Measurements from ENCODE around the gene WDFY3. TPM values are rescaled to one million over a fixed set of nuclear protein-coding genes. Genes with fewer than 3 reads are reported as not detected.

Gene WDFY3
- total RNA-seq, 1 donor from 2014 or later = 267 TPM

DNA sequence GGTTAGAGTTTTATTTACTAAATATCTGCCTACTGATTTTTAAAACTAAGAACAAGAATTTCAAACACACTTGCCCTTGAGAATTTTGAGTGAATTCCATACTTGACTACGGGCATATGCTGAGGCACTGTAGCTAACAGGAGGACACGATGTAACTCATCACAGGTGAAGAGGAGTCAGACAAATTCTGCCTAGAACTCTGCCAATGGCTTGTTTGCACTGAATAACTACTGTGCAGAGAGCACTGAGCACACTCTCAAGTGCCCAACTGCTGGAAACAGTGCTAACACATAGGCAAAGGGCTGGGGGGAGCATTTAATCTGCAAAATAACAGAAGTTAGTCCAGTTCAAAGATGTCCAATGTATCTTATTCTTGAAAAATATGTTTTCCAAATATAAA lies 104.4 kb downstream of the WDFY3 start:
- Mint-ChIP-seq H3K9me3 (ENCODE audit: unreplicated experiment) (peaks cover 3% of the 10 kb centered on the region), H3K36me3 (ENCODE audit: unreplicated experiment) (no peaks in the 10 kb centered on the region), H3K4me1 (ENCODE audit: low read depth, unreplicated experiment) (peaks cover 5% of the 10 kb centered on the region), H3K4me3 (ENCODE audit: unreplicated experiment) (no peak overlapping the region), H3K27ac (ENCODE audit: unreplicated experiment) (no peak overlapping the region), H3K27me3 (ENCODE audit: unreplicated experiment) (no peaks in the 10 kb centered on the region)
- TF ChIP-seq, protein P1, sequence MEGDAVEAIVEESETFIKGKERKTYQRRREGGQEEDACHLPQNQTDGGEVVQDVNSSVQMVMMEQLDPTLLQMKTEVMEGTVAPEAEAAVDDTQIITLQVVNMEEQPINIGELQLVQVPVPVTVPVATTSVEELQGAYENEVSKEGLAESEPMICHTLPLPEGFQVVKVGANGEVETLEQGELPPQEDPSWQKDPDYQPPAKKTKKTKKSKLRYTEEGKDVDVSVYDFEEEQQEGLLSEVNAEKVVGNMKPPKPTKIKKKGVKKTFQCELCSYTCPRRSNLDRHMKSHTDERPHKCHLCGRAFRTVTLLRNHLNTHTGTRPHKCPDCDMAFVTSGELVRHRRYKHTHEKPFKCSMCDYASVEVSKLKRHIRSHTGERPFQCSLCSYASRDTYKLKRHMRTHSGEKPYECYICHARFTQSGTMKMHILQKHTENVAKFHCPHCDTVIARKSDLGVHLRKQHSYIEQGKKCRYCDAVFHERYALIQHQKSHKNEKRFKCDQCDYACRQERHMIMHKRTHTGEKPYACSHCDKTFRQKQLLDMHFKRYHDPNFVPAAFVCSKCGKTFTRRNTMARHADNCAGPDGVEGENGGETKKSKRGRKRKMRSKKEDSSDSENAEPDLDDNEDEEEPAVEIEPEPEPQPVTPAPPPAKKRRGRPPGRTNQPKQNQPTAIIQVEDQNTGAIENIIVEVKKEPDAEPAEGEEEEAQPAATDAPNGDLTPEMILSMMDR (IDR thresholded peaks at IDR 0.05; ENCODE audit: partially characterized antibody, unreplicated experiment) = no peak
- DNase-seq = no peak

DNA sequence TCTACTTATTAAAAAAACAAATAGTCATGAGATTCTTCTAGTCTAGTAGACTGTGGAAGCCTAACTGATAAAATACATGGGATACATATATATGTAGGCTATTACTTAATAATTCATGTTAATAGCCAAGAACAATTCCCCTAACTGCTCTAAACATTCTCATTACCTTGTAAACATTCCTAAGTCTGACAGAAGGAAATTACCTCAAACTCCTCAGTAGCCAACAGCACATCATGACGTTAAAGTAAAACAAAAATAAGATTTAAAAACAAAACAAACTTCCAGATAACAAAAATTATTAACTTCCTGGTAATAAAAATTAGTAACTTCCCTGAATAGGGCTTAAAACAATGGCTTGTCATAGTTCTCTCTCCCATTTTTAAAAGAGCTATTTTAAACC lies 109.2 kb downstream of the WDFY3 start:
- no peaks in the 10 kb centered on the region for H3K9me3 Mint-ChIP-seq (ENCODE audit: unreplicated experiment)

DNA sequence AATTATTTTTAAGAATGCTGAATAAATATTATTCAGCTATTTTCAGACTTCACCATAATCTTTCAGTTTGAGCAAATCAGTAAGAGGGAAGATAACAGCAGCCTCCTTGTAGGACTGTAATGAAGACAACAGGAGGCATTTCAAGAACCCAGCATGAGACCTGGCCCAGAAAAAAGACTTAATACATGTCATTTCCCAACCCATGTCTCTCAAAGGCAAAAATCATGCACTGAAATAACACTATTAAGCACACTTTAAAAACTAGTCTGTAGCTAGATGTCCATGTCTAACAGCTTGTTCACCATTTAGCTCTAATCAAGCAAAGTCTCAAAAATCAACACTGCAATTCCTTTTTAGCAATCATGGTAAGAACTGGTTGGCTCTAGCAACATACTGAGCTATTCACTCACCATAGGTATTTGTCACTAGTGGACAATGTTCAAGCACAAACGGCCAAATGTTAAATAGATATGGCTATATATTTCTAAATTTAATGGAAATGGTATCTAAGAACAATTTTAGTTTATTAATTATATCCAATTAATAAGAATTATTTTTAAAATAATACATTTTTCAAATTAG lies 109.9 kb downstream of the WDFY3 start:
- Mint-ChIP-seq H3K4me1 (ENCODE audit: low read depth, unreplicated experiment) (peaks cover 13% of the 10 kb centered on the region), H3K9me3 (ENCODE audit: unreplicated experiment) (no peaks in the 10 kb centered on the region), H3K36me3 (ENCODE audit: unreplicated experiment) (no peaks in the 10 kb centered on the region), H3K27ac (ENCODE audit: unreplicated experiment) (peak overlapping the region; percentile 12), H3K4me3 (ENCODE audit: unreplicated experiment) (no peak overlapping the region), H3K27me3 (ENCODE audit: unreplicated experiment) (no peaks in the 10 kb centered on the region)
- DNase-seq = no peak
- TF ChIP-seq, protein P1 (IDR thresholded peaks at IDR 0.05; ENCODE audit: partially characterized antibody, unreplicated experiment) = no peak

More for the DNA sequence above, 109.2 kb downstream of the WDFY3 start:
- Mint-ChIP-seq H3K36me3 (ENCODE audit: unreplicated experiment) (no peaks in the 10 kb centered on the region), H3K27me3 (ENCODE audit: unreplicated experiment) (no peaks in the 10 kb centered on the region), H3K27ac (ENCODE audit: unreplicated experiment) (no peak overlapping the region), H3K4me3 (ENCODE audit: unreplicated experiment) (no peak overlapping the region), H3K4me1 (ENCODE audit: low read depth, unreplicated experiment) (peaks cover 10% of the 10 kb centered on the region)
- TF ChIP-seq, protein P1 (IDR thresholded peaks at IDR 0.05; ENCODE audit: partially characterized antibody, unreplicated experiment) = no peak
- DNase-seq = no peak

DNA sequence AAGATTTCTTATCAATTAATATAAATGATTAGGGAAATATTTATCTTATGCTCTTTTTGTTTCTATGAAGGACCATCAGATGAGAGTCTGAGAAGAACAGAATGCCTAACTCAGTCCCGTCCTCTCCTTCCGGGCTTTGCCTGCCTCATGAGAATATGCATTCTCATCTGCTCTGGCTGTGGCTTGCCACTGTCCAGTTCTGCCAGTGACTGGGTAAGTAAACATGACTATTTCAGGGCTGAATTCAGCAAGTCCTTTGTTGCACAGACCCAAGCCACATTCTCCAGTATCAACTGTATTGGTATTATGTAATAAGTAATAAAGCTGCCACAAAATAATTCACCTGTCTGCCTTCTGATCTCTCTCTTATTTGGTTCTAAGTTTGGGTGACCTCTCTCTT lies 110.7 kb downstream of the WDFY3 start:
- H3K27me3 Mint-ChIP-seq (ENCODE audit: unreplicated experiment) = no peaks in the 10 kb centered on the region
- H3K27ac Mint-ChIP-seq (ENCODE audit: unreplicated experiment) = peak overlapping the region; percentile 11
- TF ChIP-seq, protein P1 (IDR thresholded peaks at IDR 0.05; ENCODE audit: partially characterized antibody, unreplicated experiment) = no peak
- H3K4me3 Mint-ChIP-seq (ENCODE audit: unreplicated experiment) = peak overlapping the region; percentile 2
- no peaks in the 10 kb centered on the region for H3K9me3 Mint-ChIP-seq (ENCODE audit: unreplicated experiment)
- no peaks in the 10 kb centered on the region for H3K36me3 Mint-ChIP-seq (ENCODE audit: unreplicated experiment)
- peaks cover 14% of the 10 kb centered on the region for H3K4me1 Mint-ChIP-seq (ENCODE audit: low read depth, unreplicated experiment)
- DNase-seq = peak; percentile 26

DNA sequence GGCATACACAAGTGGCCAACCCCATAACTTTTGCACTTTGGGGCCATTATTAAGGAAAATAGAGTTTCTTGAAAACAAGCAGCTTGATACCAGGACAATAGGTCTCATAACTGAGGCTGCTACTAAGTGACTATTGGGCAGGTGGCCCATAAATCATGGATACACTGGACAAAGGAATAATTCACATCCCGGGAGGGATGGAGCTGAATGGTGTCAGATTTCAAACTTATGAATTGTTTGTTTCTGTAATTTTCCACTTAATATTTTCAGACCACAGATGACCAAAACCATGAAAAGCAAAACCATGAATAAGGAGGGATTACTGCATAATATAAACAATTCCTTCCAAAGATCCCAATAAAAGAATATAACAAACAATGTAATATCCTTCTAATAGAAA lies 114.4 kb downstream of the WDFY3 start:
- Mint-ChIP-seq H3K9me3 (ENCODE audit: unreplicated experiment) (no peaks in the 10 kb centered on the region), H3K27me3 (ENCODE audit: unreplicated experiment) (no peaks in the 10 kb centered on the region), H3K4me3 (ENCODE audit: unreplicated experiment) (no peak overlapping the region), H3K27ac (ENCODE audit: unreplicated experiment) (no peak overlapping the region), H3K36me3 (ENCODE audit: unreplicated experiment) (peaks cover 11% of the 10 kb centered on the region), H3K4me1 (ENCODE audit: low read depth, unreplicated experiment) (peaks cover 11% of the 10 kb centered on the region)
- TF ChIP-seq, protein P1 (IDR thresholded peaks at IDR 0.05; ENCODE audit: partially characterized antibody, unreplicated experiment) = no peak
- no peak for DNase-seq

Data from glutamatergic neuron (in vitro differentiated cells).